Fibroblast of pulmonary artery (primary cell): ENCODE data around the gene TBATA.

Source experiments
- DNase-seq: peaks from one replicate; pipeline ENCODE4 v3.0.0-alpha.2; 2010; ENCODE audit warnings: low read depth
- H3K4me3 ChIP-seq: replicated peaks from 2 replicates; pipeline ENCODE4 v1.5.1; 2011; ENCODE audit warnings: low read depth, mild to moderate bottlenecking, control low read depth, low read length, moderate library complexity
- CTCF ChIP-seq: IDR thresholded peaks from 2 replicates; pipeline ENCODE4 v1.5.1; 2011; ENCODE audit warnings: mild to moderate bottlenecking, control low read depth, low read length, inconsistent platforms; ENCODE audit errors: missing control alignments

Gene TBATA

GRCh38 chr10:70809726-70810125 lies 24.5 kb upstream of the TBATA start:
- no peak for DNase-seq
- no peak for TF ChIP-seq CTCF
- H3K4me3 ChIP-seq, result no peak overlapping the region

- no peak for DNase-seq
- no peak for TF ChIP-seq CTCF
- no peak overlapping the region for H3K4me3 ChIP-seq
These were observed 23.9 kb upstream of the TBATA start for GRCh38 chr10:70809011-70809611.

- H3K4me3 ChIP-seq, result no peak overlapping the region
- no peak for DNase-seq
- TF ChIP-seq CTCF, result no peak
These were observed 22.4 kb upstream of the TBATA start for GRCh38 chr10:70807556-70807955.

GRCh38 chr10:70806841-70807240 lies 21.7 kb upstream of the TBATA start:
- no peak for DNase-seq

GRCh38 chr10:70805619-70806215 lies 20.5 kb upstream of the TBATA start:
- no peak for DNase-seq
- no peak overlapping the region for H3K4me3 ChIP-seq
- no peak for TF ChIP-seq CTCF

More at GRCh38 chr10:70806841-70807240, 21.7 kb upstream of the TBATA start:
- no peak for TF ChIP-seq CTCF
- no peak overlapping the region for H3K4me3 ChIP-seq

GRCh38 chr10:70804421-70804808 lies 19.2 kb upstream of the TBATA start:
- no peak overlapping the region for H3K4me3 ChIP-seq

More at GRCh38 chr10:70804421-70804808, 19.2 kb upstream of the TBATA start:
- DNase-seq, result no peak
- TF ChIP-seq CTCF, result no peak
